HepG2 (cell line): ENCODE results near the gene VDR. TPM values are rescaled to one million over a fixed set of nuclear protein-coding genes. Genes with fewer than 3 reads are reported as not detected.

ENCODE experiments used
- ATAC-seq: fragments of 200-7000 bp; cut with Tn5 transposase; 3 replicates; pipeline ENCODE4 v1.9.1; 2020; ENCODE audit warnings: mild to moderate bottlenecking, moderate library complexity
- BruUV-seq: library from RNA; stranded (reverse); fragments of 400-500 nt; replicated peaks from 2 replicates; lab custom pipeline; 2021; lab: Mats Ljungman, UMichigan
- CTCF ChIA-PET: fragments of 300-600 bp; formaldehyde crosslinking; extraction: SDS; loops from one replicate; lab custom pipeline; 2021; ENCODE audit warnings: low total read pairs, inconsistent platforms, low intra/inter-chr PET ratio; lab: Yijun Ruan, JAX
- POLR2A ChIA-PET: fragments of 350-600 bp; sonication (Branson Sonifier 250); formaldehyde crosslinking; loops from one replicate; lab custom pipeline; 2020; ENCODE audit warnings: antibody characterized with exemption, inconsistent platforms; lab: Yijun Ruan, JAX
- DNase-seq: peaks from one replicate; pipeline ENCODE4 v3.0.0-alpha.2; 2015; ENCODE audit warnings: low spot score
- FAIRE-seq: peaks from 3 replicates; lab custom pipeline; 2011; peaks lifted over from hg19 to GRCh38; lab: Jason Lieb, UNC
- H2AFZ ChIP-seq: one replicate; pipeline ENCODE4 v1.6.1; 2011; ENCODE audit warnings: low read length, inconsistent platforms
- H3K27ac ChIP-seq: fragments of 300-600 bp; 3 replicates; pipeline ENCODE4 v1.8.0; 2011; ENCODE audit warnings: mixed run types, mild to moderate bottlenecking, mixed read lengths, low read length, inconsistent platforms; ENCODE audit not compliant: insufficient read depth; ENCODE audit errors: extremely low read length
- H3K27me3 ChIP-seq, 2 experiments: fragments of 200-600 bp in 1 of 2; 2 replicates in 1 of 2; 3 replicates in 1 of 2; pipeline versions ENCODE4 v1.6.0 to v1.8.0; 2011; ENCODE audit warnings: low read length in 2 of 2, mild to moderate bottlenecking in 2 of 2, moderate library complexity in 2 of 2, inconsistent platforms in 1 of 2; ENCODE audit not compliant: insufficient read depth in 2 of 2, control insufficient read depth in 1 of 2
- H3K36me3 ChIP-seq, 2 experiments: fragments of 200-600 bp in 1 of 2; replicated peaks in 1 of 2; 2 replicates in 1 of 2; 3 replicates in 1 of 2; pipeline versions ENCODE4 v1.5.1 to v1.8.0; 2011; ENCODE audit warnings: low read length in 2 of 2, inconsistent platforms in 1 of 2; ENCODE audit not compliant: insufficient read depth in 2 of 2, control insufficient read depth in 1 of 2
- H3K4me1 ChIP-seq: 2 replicates; pipeline ENCODE4 v1.5.1; 2012; ENCODE audit warnings: low read length, inconsistent platforms; ENCODE audit not compliant: insufficient read depth
- H3K4me2 ChIP-seq: 2 replicates; pipeline ENCODE4 v1.6.0; 2011; ENCODE audit warnings: low read depth, low read length, inconsistent platforms
- H3K4me3 ChIP-seq, 3 experiments: fragments of 200-600 bp in 1 of 3; sonication (generic), shearing (Covaris generic) in 1 of 3; replicated peaks in 1 of 3; 2 replicates each; pipeline ENCODE4 v1.5.1; 2011 to 2016; ENCODE audit warnings: low read length in 3 of 3, inconsistent platforms in 2 of 3, low read depth in 2 of 3, mild to moderate bottlenecking in 2 of 3, control low read depth in 1 of 3, mixed read lengths in 1 of 3; ENCODE audit not compliant: insufficient read depth in 1 of 3
- H3K79me2 ChIP-seq: one replicate; pipeline ENCODE4 v1.6.1; 2011; ENCODE audit warnings: low read length, inconsistent platforms; ENCODE audit not compliant: insufficient read depth
- H3K9ac ChIP-seq: 2 replicates; pipeline ENCODE4 v1.6.0; 2011; ENCODE audit warnings: mild to moderate bottlenecking, low read depth, low read length, inconsistent platforms; ENCODE audit not compliant: insufficient read depth
- H3K9me3 ChIP-seq: 2 replicates; pipeline ENCODE4 v1.5.1; 2012; ENCODE audit warnings: mild to moderate bottlenecking, low read length
- H4K20me1 ChIP-seq: 2 replicates; pipeline ENCODE4 v1.6.0; 2011; ENCODE audit warnings: inconsistent platforms, mild to moderate bottlenecking, low read length, moderate library complexity; ENCODE audit not compliant: insufficient read depth
- NR1H2 ChIP-seq: sonication (generic); formaldehyde crosslinking; IDR thresholded peaks from 2 replicates; pipeline ENCODE4 v1.8.1; 2022; ENCODE audit warnings: low read depth, missing genetic modification reagents, borderline replicate concordance
- PATZ1 ChIP-seq: sonication (generic); formaldehyde crosslinking; IDR thresholded peaks from 2 replicates; pipeline ENCODE4 v1.4.0; 2020; ENCODE audit warnings: missing genetic modification reagents
- SIX1 ChIP-seq: sonication (generic); formaldehyde crosslinking; IDR thresholded peaks from 2 replicates; pipeline ENCODE4 v1.4.0; 2020; ENCODE audit warnings: missing genetic modification reagents, borderline replicate concordance
- SMARCE1 ChIP-seq: fragments of 450-650 bp; IDR thresholded peaks from 2 replicates; pipeline ENCODE4 v1.6.1; 2017; ENCODE audit warnings: borderline replicate concordance
- ZBTB34 ChIP-seq: sonication (generic); formaldehyde crosslinking; IDR thresholded peaks from 2 replicates; pipeline ENCODE4 v1.8.0; 2022; ENCODE audit warnings: mild to moderate bottlenecking, missing genetic modification reagents
- ZFP1 ChIP-seq: IDR thresholded peaks from 2 replicates; pipeline ENCODE4 v1.6.1; 2016
- ZNF430 ChIP-seq: sonication (generic); formaldehyde crosslinking; IDR thresholded peaks from 2 replicates; pipeline ENCODE4 v1.9.0; 2021; ENCODE audit warnings: mild to moderate bottlenecking, missing genetic modification reagents
- ZNF629 ChIP-seq: sonication (generic); formaldehyde crosslinking; conservative IDR thresholded peaks from 2 replicates; pipeline ENCODE4 v1.5.0; 2020; ENCODE audit warnings: missing genetic modification reagents
- WGBS: methylation state at CpG from one replicate; pipeline ENCODE4 v1.1.6; 2017; ENCODE audit warnings: low lambda C conversion rate; 5-methylcytosine and 5-hydroxymethylcytosine counted together
- in situ Hi-C: cut with HindIII; loops from 2 replicates; pipeline ENCODE4 v1.10.0; 2017; ENCODE audit warnings: low pct_unique_long_range_greater_than_20kb; ENCODE audit not compliant: extremely low pct_ligation_motif_present
- intact Hi-C: fragments of 100-400 bp; cut with micrococcal nuclease; formaldehyde crosslinking; loops from one replicate; pipeline ENCODE4 v1.10.0; 2022; ENCODE audit not compliant: unreplicated experiment
- polyA plus RNA-seq, 8 experiments: library from polyadenylated mRNA; depleted of rRNA in 3 of 8; stranded (reverse) in 7 of 8; unstranded in 1 of 8; fragments of >200 nt; fragmentation: Illumina TruSeq in 4 of 8; extraction: Trizol in 4 of 8; gene quantifications; 2 replicates each; pipeline versions ENCODE4 v1.2.1 to v1.2.3, GENCODE V29; 2011 to 2016; ENCODE audit warnings: low read depth in 4 of 8, missing spikeins in 1 of 8, mixed read lengths in 1 of 8; ENCODE audit not compliant: insufficient read depth in 1 of 8
- total RNA-seq, 5 experiments: library from RNA; depleted of rRNA; stranded (reverse); fragments of >200 nt; fragmentation: Illumina TruSeq; extraction: Trizol; gene quantifications; 2 replicates each; pipeline ENCODE4 v1.2.3, GENCODE V29; 2016; ENCODE audit warnings: low read depth in 1 of 5

VDR gene
- total and polyA plus RNA-seq, 2 of the 13 experiments (the other 11 are each of a cell fraction or from before 2014, with no cell fraction given): 0.08 to 0.33 TPM

- TF ChIP-seq PATZ1 (CRISPR knock-in tag): no peak
These were observed 43.9 kb downstream of the VDR start (continued) for GRCh38 chr12:47860873-47861272.

- in situ Hi-C loops: no loop called here
- no peak overlapping the region for H3K27ac ChIP-seq
- H3K4me1 ChIP-seq: peaks cover 38% of the 10 kb centered on the region
- H3K9ac ChIP-seq: no peak overlapping the region
- H3K27me3 ChIP-seq: no peaks in the 10 kb centered on the region
- BruUV-seq: no TSS peak
- no peaks in the 10 kb centered on the region for H3K9me3 ChIP-seq
- CTCF ChIA-PET: no interaction called here
- TF ChIP-seq SIX1 (CRISPR knock-in tag) (no peak), ZFP1 (CRISPR knock-in tag) (no peak), ZNF629 (CRISPR knock-in tag) (no peak), ZBTB34 (CRISPR knock-in tag) (no peak), ZNF430 (CRISPR knock-in tag) (no peak), NR1H2 (CRISPR knock-in tag) (no peak), SMARCE1 (no peak)
- no peak overlapping the region for H3K4me2 ChIP-seq
- WGBS: 72% methylated on average over 7 of the region's 7 CpGs
- H2AFZ ChIP-seq: no peak overlapping the region
- POLR2A ChIA-PET: no interaction called here
- DNase-seq (no peak), ATAC-seq (no peak), FAIRE-seq (no peak)
- intact Hi-C loops: no loop called here
- no peaks in the 10 kb centered on the region for H3K79me2 ChIP-seq
- no peaks in the 10 kb centered on the region for H3K36me3 ChIP-seq
- no peaks in the 10 kb centered on the region for H4K20me1 ChIP-seq
- no peak overlapping the region for H3K4me3 ChIP-seq
These were observed 44.4 kb downstream of the VDR start for GRCh38 chr12:47860279-47860841.
